ENCODE results near the gene ARHGAP42.
A peak's percentile ranks its signal among the peaks of the same experiment; 100 is the strongest.
"Not testable (repeated sequence)": the region's sequence is repeated elsewhere in the genome, so short reads cannot be mapped to it uniquely, and the experiment has no call there.

ARHGAP42 gene

DNA sequence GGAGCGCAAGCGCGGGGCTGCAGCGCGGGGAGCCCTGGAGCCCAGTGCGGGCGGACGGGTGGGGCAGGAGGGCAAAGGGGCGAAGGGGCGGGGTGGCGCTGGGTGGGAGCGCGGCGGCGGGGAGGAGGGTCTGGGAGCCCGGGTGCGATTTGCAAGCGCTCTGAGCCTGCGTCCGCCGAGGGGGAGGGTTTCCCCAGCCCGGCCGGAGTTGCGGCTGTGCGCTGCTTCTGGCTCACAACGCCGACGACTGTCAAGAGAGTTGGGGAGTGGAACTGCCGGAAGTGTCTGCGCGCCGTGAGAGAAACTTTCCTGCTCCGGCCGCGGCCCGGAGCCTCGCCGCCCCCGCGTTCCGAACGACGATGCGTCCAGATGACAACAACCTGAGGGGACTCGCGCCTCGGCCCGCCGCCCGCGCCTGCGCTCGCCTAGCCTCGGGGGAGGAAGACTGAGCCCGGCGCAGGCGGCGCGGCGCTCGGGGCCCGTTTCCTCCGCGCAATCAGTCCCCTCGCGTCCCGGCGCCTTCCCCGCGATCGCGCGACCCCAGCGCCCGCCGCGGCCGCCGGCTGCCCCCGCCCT is at the start of gene ARHGAP42:
Gene ARHGAP42, plus strand, starts transcription at position 235 of the 576 bp plus-strand sequence. CDS start 391 bp downstream, outside the sequence.
- no peak for DNase-seq

DNA sequence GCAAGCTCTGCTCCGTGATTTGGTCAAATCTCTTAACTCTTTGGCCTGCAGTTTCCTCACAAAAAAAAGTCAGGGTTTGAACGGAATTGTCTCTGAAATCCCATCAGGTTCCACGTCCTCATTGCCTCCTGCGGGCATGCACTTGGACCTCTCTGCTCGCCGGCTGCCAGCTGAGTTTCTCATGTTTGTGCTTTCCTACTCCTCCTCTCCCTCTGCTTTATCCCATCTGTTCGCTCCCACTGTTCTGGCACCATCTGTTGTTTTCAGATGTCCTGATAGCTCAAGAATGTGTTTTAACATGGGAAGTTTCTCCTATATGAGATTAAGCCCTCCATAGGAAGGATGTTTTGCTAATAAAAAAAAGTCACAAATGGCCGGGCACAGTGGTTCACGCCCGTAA is 49.4 kb upstream of the ARHGAP42 start:
- no peak for DNase-seq

DNA sequence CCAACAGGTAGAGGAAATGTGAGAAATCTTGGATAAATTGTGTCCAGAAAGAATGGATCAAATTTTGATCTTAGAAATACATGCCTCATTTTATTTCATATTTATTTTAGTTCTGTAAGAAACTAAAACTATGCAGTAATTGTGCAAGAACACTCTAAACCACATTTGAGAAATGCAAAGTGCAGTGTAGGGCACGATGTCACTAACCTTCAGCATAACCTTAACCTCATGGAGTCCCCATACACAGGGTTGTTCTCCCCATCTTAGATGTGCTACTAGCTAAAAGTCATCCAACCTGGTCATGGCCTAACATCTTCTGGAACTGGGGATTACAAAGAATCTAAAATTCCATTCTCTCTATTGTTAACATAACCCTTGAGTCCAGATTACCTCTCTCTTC is 48.4 kb upstream of the ARHGAP42 start:
- no peak for DNase-seq

DNA sequence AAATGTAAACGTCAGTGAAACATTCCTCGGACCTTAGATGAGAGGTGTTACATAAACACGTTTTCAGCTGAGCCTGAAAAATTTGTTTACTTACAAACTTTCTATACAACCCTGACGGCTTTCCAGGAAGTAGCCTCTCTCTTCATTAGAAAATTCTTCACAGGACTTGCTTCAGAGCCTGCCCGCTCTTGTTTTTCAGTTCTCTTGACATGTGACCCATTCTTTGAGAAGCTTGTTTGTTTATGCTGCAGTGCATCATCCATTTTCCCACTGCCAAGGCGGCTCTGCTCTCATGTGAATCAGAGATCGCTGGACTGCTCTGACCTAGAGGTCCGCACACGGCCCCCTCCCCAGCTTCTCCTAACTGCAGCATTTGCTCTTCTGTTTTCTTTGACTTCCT is 47.9 kb upstream of the ARHGAP42 start:
- DNase-seq: no peak

DNA sequence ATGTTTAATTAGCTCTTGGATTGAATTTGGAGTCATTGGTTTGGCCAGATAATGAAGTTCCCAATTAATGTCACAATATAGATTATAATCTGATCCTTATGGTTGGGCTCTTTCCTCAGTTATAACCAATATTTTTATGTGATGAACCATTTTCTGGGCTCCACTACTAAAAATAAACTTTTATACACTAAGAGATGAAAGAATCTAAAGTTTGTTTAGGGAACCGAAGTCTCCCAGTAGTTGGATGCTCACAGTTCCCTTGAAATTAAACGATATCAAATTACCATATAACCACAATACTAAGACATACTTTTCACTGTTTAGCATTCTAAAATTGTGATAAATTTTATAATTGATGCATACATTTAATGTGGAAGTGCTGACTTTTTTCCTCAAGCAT is 47.0 kb upstream of the ARHGAP42 start:
- DNase-seq: no peak

- no peak for DNase-seq
Observed at GRCh38 chr11:100640646-100641045, 46.4 kb upstream of the ARHGAP42 start.

GRCh38 chr11:100641456-100641855 is 45.6 kb upstream of the ARHGAP42 start:
- DNase-seq: no peak

- DNase-seq: no peak
Observed at GRCh38 chr11:100646545-100646944, 40.5 kb upstream of the ARHGAP42 start.

- no peak for DNase-seq
Observed at GRCh38 chr11:100647861-100648260, 39.2 kb upstream of the ARHGAP42 start.

GRCh38 chr11:100663583-100663982 is 23.5 kb upstream of the ARHGAP42 start:
- DNase-seq: no peak

- no peak for DNase-seq
Observed at GRCh38 chr11:100663996-100664395, 23.1 kb upstream of the ARHGAP42 start.

GRCh38 chr11:100666816-100667215 is 20.3 kb upstream of the ARHGAP42 start:
- DNase-seq: not testable (repeated sequence)

DNA sequence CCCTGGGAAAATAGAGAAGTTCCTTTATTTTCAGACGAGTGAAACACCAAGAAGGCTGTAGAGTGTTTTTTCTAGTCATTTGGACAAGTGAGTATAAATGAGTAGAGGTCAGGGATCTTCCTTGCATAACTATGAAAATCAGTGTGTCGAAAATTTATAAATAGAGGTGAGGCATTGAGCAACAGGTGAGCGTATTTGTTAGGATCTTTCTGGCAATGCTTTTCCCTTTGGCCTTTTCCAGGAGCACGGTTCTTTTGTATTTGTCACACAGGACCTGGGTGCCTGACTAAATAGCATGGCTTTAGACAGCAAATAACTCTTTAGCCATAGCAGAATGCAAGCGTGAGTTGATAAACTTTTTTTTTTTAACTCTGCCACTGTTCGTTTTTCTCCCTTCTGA is 19.6 kb upstream of the ARHGAP42 start:
- no peak for DNase-seq

GRCh38 chr11:100670140-100670539 is 16.9 kb upstream of the ARHGAP42 start:
- DNase-seq: no peak

DNA sequence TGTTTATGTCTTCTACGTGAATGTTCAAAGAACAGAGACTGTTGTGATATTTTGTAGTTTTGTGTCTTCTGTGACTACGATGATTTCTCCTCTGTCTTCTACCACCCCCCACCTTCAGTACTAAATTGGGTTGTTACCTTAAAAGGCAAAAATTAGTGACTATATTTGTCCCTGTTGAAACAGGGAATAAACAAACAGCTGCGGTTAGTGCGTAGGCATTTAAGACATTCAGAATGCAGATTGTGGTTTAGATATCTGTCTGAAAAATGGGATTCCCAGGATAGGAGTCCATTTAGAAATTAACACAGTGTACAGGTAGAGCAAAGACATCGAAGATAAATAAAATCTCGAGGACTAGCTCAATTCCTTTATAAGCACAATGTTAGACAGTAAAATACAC is 15.6 kb upstream of the ARHGAP42 start:
- DNase-seq: no peak

DNA sequence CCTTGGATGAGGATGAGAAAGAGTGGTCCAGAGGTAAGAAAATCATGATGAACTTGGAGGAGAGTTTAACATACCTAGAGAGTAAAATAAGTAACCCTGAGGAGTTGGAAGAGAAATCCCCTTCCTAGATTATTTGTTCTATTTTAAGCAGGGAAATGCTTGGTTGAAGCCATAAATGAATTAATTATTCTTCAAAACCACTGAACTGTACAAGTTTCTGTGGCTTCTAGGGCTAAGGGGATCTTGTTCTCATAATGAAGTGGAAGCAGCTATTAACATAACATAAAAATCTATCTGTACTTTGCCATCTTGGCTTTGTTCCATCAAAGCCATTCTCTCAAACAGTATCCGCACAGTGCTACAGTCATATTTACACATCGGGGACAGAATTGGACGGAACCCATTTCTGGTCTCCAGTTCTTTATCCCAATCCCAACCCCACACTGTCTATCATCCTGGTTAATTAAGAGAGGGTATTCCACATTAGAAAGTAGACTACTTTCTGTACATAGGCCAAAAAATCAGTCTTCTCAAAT is 14.5 kb upstream of the ARHGAP42 start:
- DNase-seq: no peak

DNA sequence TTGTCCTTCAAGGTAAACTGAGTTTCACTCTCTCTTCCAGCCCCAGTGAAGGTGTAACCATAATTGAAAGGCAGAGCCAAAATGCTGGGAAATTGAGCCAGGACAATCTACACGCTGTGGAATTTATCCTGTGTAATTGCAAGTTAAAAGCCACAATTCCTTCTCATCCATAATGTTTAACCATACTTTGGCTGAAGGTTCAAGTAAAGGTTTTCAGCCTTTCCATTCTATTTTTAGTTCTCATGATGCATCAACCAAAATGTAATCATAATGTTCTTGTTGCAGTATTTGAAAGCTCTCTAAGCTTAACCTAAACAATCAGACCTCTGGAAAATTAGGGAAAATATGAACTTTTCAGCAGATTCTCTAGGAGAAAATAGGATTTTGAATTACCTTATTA is 14.0 kb upstream of the ARHGAP42 start:
- no peak for DNase-seq

- DNase-seq: no peak
Observed at GRCh38 chr11:100674212-100674611, 12.9 kb upstream of the ARHGAP42 start.

GRCh38 chr11:100675115-100675650 is 11.9 kb upstream of the ARHGAP42 start:
- DNase-seq: no peak

- DNase-seq: no peak
Observed at GRCh38 chr11:100676901-100677300, 10.2 kb upstream of the ARHGAP42 start.

GRCh38 chr11:100677796-100678195 is 9.3 kb upstream of the ARHGAP42 start:
- DNase-seq: no peak

- no peak for DNase-seq
Observed at GRCh38 chr11:100680070-100680469, 7.0 kb upstream of the ARHGAP42 start.

DNA sequence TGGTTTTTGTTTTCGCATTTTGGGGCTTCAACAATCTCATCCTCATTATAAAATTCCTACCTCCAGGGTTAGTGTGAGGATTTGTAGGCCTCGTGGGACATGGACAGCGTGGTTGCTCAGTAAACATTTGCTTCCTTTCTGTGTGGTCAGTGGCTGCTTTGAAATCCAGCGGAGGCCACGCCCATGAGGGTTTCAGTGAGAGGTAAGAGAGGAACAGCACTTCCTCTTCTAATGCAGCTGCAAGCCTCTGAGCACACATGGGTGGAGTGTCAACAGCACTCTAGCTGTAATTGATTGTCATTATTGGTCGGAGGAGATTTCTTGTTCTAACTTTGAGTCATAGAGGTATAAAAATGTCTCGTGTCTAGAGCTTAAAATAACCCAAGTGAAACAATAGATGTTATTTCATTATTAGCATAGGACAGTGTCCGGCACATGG is 6.0 kb upstream of the ARHGAP42 start:
- DNase-seq: peak; percentile 4

GRCh38 chr11:100682247-100682969 is 4.7 kb upstream of the ARHGAP42 start:
- no peak for DNase-seq

All from NK-92 treated with Interleukin-12 subunit alpha and Interleukin-12 subunit beta, amount 100 ng/mL, for 24 hours (cell line).